ENCODE results near the gene ENPP1. TPM values are rescaled to one million over a fixed set of nuclear protein-coding genes. Genes with fewer than 3 reads are reported as not detected.

Gene ENPP1
- total RNA-seq, 2 donors from 2014 or later: 5.9 to 12.6 TPM

DNA sequence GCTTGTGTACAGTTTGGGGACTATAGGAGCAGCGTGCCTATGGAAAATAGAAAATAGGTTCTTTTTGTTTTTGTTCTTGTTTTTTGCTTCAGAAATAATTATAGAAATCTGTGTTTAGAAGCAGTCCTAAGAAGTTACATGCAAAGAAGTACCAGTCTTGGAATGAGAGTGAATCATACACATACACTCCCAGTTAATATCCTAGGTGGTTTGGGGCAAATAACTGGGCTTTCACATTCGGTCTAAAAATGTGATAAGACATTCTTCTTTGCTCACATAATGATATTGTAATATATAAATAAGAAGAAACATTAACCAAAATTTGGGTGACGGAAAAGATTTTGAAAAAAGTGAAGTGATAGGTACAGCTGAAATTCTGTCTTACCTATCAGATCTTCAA is 61.0 kb downstream of the ENPP1 start:
- Histone ChIP-seq H3K4me3 (no peak overlapping the region), H3K27ac (no peak overlapping the region), H3K27me3 (no peaks in the 10 kb centered on the region), H3K9ac (ENCODE audit: low read depth in 2 of 2, low read length in 2 of 2) (no peak overlapping the region), H3K4me1 (no peaks in the 10 kb centered on the region), H3K9me3 (no peaks in the 10 kb centered on the region), H3K36me3 (no peaks in the 10 kb centered on the region)
- DNase-seq: no peak
- TF ChIP-seq, protein P1, sequence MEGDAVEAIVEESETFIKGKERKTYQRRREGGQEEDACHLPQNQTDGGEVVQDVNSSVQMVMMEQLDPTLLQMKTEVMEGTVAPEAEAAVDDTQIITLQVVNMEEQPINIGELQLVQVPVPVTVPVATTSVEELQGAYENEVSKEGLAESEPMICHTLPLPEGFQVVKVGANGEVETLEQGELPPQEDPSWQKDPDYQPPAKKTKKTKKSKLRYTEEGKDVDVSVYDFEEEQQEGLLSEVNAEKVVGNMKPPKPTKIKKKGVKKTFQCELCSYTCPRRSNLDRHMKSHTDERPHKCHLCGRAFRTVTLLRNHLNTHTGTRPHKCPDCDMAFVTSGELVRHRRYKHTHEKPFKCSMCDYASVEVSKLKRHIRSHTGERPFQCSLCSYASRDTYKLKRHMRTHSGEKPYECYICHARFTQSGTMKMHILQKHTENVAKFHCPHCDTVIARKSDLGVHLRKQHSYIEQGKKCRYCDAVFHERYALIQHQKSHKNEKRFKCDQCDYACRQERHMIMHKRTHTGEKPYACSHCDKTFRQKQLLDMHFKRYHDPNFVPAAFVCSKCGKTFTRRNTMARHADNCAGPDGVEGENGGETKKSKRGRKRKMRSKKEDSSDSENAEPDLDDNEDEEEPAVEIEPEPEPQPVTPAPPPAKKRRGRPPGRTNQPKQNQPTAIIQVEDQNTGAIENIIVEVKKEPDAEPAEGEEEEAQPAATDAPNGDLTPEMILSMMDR (IDR thresholded peaks at IDR 0.05): no peak
- intact Hi-C loops (cut with DNase I): no loop called here

DNA sequence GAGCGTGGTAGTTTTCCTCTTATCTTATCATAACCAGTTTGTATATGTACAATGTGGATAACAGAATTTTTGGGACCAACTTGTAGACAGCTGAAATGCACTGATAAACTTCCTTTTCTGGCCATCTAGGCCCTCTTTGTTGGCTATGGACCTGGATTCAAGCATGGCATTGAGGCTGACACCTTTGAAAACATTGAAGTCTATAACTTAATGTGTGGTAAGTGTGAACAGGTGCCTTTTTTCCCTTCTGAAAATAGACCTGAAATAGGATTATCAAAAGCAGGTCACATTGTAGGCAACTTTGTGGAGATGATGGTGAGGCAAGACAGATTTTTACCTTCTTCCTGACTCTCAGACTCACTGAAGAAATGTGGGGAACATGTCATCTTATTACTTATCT is 67.8 kb downstream of the ENPP1 start:
- no peaks in the 10 kb centered on the region for H3K4me1 ChIP-seq
- H3K9ac ChIP-seq (ENCODE audit: low read depth in 2 of 2, low read length in 2 of 2): no peak overlapping the region
- no peak overlapping the region for H3K27ac ChIP-seq
- H3K4me3 ChIP-seq: no peak overlapping the region
- no peaks in the 10 kb centered on the region for H3K36me3 ChIP-seq
- DNase-seq: no peak
- intact Hi-C loops (cut with DNase I): no loop called here
- TF ChIP-seq, protein P1 (IDR thresholded peaks at IDR 0.05): no peak
- no peaks in the 10 kb centered on the region for H3K9me3 ChIP-seq
- no peaks in the 10 kb centered on the region for H3K27me3 ChIP-seq

DNA sequence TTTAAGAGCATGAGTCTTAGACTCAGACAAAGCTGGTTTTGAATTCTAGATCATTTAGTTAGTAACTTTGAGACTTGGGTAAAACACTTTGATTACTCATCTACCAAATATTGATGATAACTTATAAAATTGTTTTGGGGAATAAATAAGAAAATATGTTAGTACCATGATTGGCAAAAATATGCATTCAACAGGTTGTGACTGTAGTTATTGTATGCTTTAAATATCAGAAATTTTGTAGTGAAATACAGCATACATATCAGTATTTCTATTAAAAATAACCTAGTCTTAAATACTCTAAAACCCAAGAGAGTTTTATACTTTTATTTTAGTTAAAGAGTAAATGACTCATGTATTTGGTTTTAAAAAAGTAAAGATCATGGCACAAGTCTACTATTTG is 68.7 kb downstream of the ENPP1 start:
- no peaks in the 10 kb centered on the region for H3K4me1 ChIP-seq
- TF ChIP-seq, protein P1 (IDR thresholded peaks at IDR 0.05): no peak
- no peak for DNase-seq
- H3K9me3 ChIP-seq: no peaks in the 10 kb centered on the region
- no peaks in the 10 kb centered on the region for H3K36me3 ChIP-seq
- no peak overlapping the region for H3K9ac ChIP-seq (ENCODE audit: low read depth in 2 of 2, low read length in 2 of 2)
- intact Hi-C loops (cut with DNase I): no loop called here
- no peak overlapping the region for H3K4me3 ChIP-seq
- H3K27me3 ChIP-seq: no peaks in the 10 kb centered on the region
- H3K27ac ChIP-seq: no peak overlapping the region

DNA sequence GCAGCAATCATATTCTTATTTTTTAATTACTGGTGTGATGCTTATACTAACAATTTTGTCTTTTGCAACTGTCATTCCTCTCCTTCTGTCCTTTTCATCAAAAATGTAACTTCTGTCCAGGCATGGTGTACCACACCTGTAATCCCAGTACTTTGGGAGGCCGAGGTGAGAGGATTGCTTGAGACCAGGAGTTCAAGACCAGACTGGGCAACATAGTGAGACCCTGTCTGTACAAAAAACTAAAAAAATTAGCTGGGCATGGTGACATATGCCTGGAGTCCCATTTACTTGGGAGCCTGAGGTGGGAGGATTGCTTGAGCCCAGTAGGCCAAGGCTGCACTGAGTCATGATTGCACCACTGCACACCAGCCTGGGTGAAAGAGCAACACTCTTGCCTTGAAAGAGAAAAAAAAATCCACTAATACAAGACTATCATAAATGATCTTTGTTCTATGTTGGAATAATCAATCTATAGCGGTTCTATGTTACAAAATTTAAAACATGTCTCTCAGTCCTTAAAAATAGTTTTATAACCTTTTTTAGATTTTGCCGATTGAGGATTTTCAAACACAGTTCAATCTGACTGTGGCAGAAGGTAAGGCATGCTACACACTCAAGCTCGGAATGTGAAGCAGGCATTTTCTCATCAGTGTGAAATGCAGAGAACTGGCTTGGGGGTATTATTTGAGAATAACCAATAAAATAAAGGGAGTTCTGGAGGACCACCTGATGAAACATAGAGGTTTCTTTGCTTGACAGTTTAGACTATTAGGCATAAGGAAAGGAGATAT is 70.4 kb downstream of the ENPP1 start:
- H3K4me1 ChIP-seq: no peaks in the 10 kb centered on the region
- DNase-seq: no peak
- no peaks in the 10 kb centered on the region for H3K27me3 ChIP-seq
- TF ChIP-seq, protein P1 (IDR thresholded peaks at IDR 0.05): no peak
- no peak overlapping the region for H3K4me3 ChIP-seq
- H3K9ac ChIP-seq (ENCODE audit: low read depth in 2 of 2, low read length in 2 of 2): no peak overlapping the region
- no peaks in the 10 kb centered on the region for H3K36me3 ChIP-seq
- H3K27ac ChIP-seq: no peak overlapping the region
- intact Hi-C loops (cut with DNase I): no loop called here
- no peaks in the 10 kb centered on the region for H3K9me3 ChIP-seq

DNA sequence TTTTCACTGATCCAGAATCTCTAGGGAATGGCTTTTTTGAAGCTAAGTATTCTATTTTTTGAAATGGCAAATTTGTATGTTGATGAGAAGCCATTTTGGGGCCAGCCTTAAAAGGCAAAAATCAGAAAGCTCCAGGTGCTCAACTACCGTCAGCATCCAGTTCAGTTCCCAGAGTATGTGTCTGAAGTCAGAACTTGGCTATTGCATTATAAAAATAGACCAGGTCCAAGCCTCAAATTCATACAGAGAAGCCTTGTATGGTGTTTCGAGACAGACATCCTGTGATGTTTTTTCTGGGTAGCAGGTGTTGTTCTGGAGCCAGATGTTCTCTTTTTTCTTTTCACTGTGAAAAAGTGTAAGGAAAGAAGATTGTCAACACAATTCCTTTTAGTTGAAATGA is 75.2 kb downstream of the ENPP1 start:
- H3K4me3 ChIP-seq: no peak overlapping the region
- TF ChIP-seq, protein P1 (IDR thresholded peaks at IDR 0.05): no peak
- no peaks in the 10 kb centered on the region for H3K27me3 ChIP-seq
- DNase-seq: no peak
- H3K27ac ChIP-seq: no peak overlapping the region
- H3K9me3 ChIP-seq: no peaks in the 10 kb centered on the region
- H3K36me3 ChIP-seq: no peaks in the 10 kb centered on the region
- no peaks in the 10 kb centered on the region for H3K4me1 ChIP-seq
- no peak overlapping the region for H3K9ac ChIP-seq (ENCODE audit: low read depth in 2 of 2, low read length in 2 of 2)
- intact Hi-C loops (cut with DNase I): no loop called here

Measured in colonic mucosa (tissue), 4 donors.